ENCODE data around the gene ARFGEF3. TPM values are rescaled to one million over a fixed set of nuclear protein-coding genes. Genes with fewer than 3 reads are reported as not detected.

ARFGEF3 gene
- total RNA-seq, 1 donor from 2014 or later = 9.5 TPM

GRCh38 chr6:138230221-138230620 lies 68.5 kb downstream of the ARFGEF3 start:
- DNase-seq (ENCODE audit: low read depth) = no peak
- TF ChIP-seq, protein P1, sequence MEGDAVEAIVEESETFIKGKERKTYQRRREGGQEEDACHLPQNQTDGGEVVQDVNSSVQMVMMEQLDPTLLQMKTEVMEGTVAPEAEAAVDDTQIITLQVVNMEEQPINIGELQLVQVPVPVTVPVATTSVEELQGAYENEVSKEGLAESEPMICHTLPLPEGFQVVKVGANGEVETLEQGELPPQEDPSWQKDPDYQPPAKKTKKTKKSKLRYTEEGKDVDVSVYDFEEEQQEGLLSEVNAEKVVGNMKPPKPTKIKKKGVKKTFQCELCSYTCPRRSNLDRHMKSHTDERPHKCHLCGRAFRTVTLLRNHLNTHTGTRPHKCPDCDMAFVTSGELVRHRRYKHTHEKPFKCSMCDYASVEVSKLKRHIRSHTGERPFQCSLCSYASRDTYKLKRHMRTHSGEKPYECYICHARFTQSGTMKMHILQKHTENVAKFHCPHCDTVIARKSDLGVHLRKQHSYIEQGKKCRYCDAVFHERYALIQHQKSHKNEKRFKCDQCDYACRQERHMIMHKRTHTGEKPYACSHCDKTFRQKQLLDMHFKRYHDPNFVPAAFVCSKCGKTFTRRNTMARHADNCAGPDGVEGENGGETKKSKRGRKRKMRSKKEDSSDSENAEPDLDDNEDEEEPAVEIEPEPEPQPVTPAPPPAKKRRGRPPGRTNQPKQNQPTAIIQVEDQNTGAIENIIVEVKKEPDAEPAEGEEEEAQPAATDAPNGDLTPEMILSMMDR (conservative IDR thresholded peaks at IDR 0.05; ENCODE audit: low read depth, low read length) = no peak
- H3K4me3 ChIP-seq (ENCODE audit: low read depth, low read length) = no peak overlapping the region

- H3K4me3 ChIP-seq (ENCODE audit: low read depth, low read length) = no peak overlapping the region
- DNase-seq (ENCODE audit: low read depth) = no peak
- TF ChIP-seq, protein P1 (conservative IDR thresholded peaks at IDR 0.05; ENCODE audit: low read depth, low read length) = no peak
Measured at GRCh38 chr6:138230759-138231380, 69.1 kb downstream of the ARFGEF3 start.

DNA sequence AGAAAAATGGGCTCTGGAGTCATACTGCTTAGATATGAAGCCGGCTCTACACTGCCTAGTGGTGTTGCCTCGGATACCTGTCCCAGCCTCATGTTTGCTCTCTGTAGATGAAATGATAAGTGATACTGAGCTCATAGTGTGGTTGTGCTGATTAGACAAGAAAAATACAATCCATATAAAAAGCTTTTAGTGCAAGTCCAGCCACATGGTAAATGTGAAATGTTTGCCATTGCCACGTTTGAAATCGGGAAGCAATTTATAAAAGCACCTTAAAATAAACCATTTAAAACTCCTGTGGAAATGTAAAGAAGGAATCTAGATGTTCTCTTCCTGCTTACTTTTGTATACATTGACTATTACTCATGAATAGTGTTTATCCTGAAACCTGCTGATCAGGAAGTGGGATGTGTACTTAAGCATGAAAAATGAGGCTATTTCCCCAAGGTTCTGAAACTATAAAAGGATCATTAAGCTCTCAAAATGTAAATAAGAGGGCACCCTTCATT lies 69.7 kb downstream of the ARFGEF3 start:
- no peak overlapping the region for H3K4me3 ChIP-seq (ENCODE audit: low read depth, low read length)
- TF ChIP-seq, protein P1 (conservative IDR thresholded peaks at IDR 0.05; ENCODE audit: low read depth, low read length) = no peak
- no peak for DNase-seq (ENCODE audit: low read depth)

GRCh38 chr6:138234363-138234762 lies 72.6 kb downstream of the ARFGEF3 start:
- no peak overlapping the region for H3K4me3 ChIP-seq (ENCODE audit: low read depth, low read length)
- DNase-seq (ENCODE audit: low read depth) = no peak
- TF ChIP-seq, protein P1 (conservative IDR thresholded peaks at IDR 0.05; ENCODE audit: low read depth, low read length) = no peak

DNA sequence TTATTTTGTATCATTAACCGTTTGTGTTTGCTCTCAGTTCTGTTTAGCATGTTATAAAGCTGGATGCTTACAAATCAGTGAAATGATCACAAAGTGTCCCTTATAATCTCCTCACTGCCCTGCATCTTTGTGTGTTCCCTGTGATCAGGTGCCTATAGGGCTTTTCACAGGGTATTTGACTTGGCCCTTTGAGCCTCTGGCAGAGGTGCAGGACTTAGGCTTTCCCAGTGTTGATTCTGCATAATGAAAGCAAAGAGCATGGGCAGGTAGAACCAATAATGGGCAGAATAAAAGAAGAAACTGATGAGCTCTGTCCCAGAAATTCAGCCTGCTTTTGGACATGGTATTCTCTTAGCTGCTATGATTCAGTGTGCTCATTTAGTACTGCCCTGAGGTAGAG lies 73.5 kb downstream of the ARFGEF3 start:
- TF ChIP-seq, protein P1 (conservative IDR thresholded peaks at IDR 0.05; ENCODE audit: low read depth, low read length) = no peak
- no peak for DNase-seq (ENCODE audit: low read depth)

GRCh38 chr6:138235693-138236092 lies 74.0 kb downstream of the ARFGEF3 start:
- TF ChIP-seq, protein P1 (conservative IDR thresholded peaks at IDR 0.05; ENCODE audit: low read depth, low read length) = no peak

More for the DNA sequence above, 73.5 kb downstream of the ARFGEF3 start:
- no peak overlapping the region for H3K4me3 ChIP-seq (ENCODE audit: low read depth, low read length)

DNA sequence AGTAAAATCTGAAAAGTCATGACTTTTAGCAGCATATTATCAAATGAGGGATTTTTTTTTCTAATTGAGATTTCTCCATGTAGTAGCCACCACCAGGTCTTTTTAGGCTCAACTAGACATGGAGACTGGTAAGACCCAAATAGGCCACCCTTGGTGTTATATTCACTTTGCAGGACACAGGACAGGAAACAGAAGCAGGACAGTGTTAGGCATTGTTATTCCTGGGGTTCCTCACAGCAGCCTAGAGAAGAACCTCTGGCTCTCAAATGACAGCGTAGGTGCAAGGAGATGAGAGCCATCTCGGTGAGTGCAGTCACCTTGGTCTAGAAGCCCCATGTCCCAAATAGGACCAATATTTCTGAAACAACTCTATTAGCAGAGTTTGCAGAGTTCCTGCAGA lies 75.7 kb downstream of the ARFGEF3 start:
- TF ChIP-seq, protein P1 (conservative IDR thresholded peaks at IDR 0.05; ENCODE audit: low read depth, low read length) = no peak
- no peak for DNase-seq (ENCODE audit: low read depth)
- H3K4me3 ChIP-seq (ENCODE audit: low read depth, low read length) = no peak overlapping the region

More at GRCh38 chr6:138235693-138236092, 74.0 kb downstream of the ARFGEF3 start:
- DNase-seq (ENCODE audit: low read depth) = no peak
- no peak overlapping the region for H3K4me3 ChIP-seq (ENCODE audit: low read depth, low read length)
